Keratinocyte (primary cell): ENCODE data around the gene RNF4.

Experiments
- CTCF ChIP-seq, 3 experiments: IDR thresholded peaks in 1 of 3; conservative IDR thresholded peaks in 1 of 3; optimal IDR thresholded peaks in 1 of 3; 2 replicates in 2 of 3; 3 replicates in 1 of 3; pipeline versions ENCODE3 to v1.5.1; 2011; ENCODE audit warnings: low read length in 3 of 3, mild to moderate bottlenecking in 3 of 3, moderate library complexity in 2 of 3, control low read depth in 1 of 3, inconsistent platforms in 1 of 3; ENCODE audit not compliant: insufficient read depth in 2 of 3; ENCODE audit errors: extremely low read depth in 1 of 3
- EZH2 ChIP-seq: IDR thresholded peaks from one replicate; pipeline ENCODE4 v1.6.1; 2012; ENCODE audit warnings: inconsistent platforms, mild to moderate bottlenecking, low read length, moderate library complexity

- no peak for TF ChIP-seq CTCF (optimal IDR thresholded peaks at IDR 0.05 in 1 of 3, IDR thresholded peaks at IDR 0.05 in 1 of 3, conservative IDR thresholded peaks at IDR 0.05 in 1 of 3; ENCODE audit: extremely low read depth in 1 of 3, insufficient read depth in 2 of 3, low read length in 3 of 3)
- no peak for TF ChIP-seq EZH2
Observed at GRCh38 chr4:2443061-2443730, 25.7 kb upstream of the RNF4 start.
